ENCODE data around the gene ARHGEF39.
A peak's percentile ranks its signal among the peaks of the same experiment; 100 is the strongest.

Gene ARHGEF39

GRCh38 chr9:35628389-35628991, 36.5 kb downstream of the ARHGEF39 start:
- H3K27me3 ChIP-seq (ENCODE audit: insufficient read depth, poor library complexity, severe bottlenecking) = no peaks in the 10 kb centered on the region
- H3K4me3 ChIP-seq (replicated peaks; ENCODE audit: insufficient read depth, low read length) = no peak overlapping the region
- DNase-seq (ENCODE audit: low read depth in 1 of 2, low spot score in 1 of 2) = no peak
- no peak for TF ChIP-seq POLR2AphosphoS5 (IDR thresholded peaks at IDR 0.05; ENCODE audit: low read depth)
- TF ChIP-seq REST (IDR thresholded peaks at IDR 0.05; ENCODE audit: insufficient replicate concordance, low read depth) = no peak
- TF ChIP-seq SPI1 (IDR thresholded peaks at IDR 0.05; ENCODE audit: borderline replicate concordance, low read depth) = no peak
- no peak for TF ChIP-seq CTCF (IDR thresholded peaks at IDR 0.05; ENCODE audit: insufficient read depth, low read length)
- no peak for TF ChIP-seq GABPA (IDR thresholded peaks at IDR 0.05; ENCODE audit: low read depth)
- no peak overlapping the region for H3K27ac ChIP-seq (replicated peaks)

GRCh38 chr9:35627575-35627974, 37.4 kb downstream of the ARHGEF39 start:
- Histone ChIP-seq H3K4me3 (replicated peaks; ENCODE audit: insufficient read depth, low read length) (no peak overlapping the region), H3K27me3 (ENCODE audit: insufficient read depth, poor library complexity, severe bottlenecking) (no peaks in the 10 kb centered on the region), H3K27ac (replicated peaks) (no peak overlapping the region)
- no peak for TF ChIP-seq CTCF (IDR thresholded peaks at IDR 0.05; ENCODE audit: insufficient read depth, low read length)
- no peak for TF ChIP-seq POLR2AphosphoS5 (IDR thresholded peaks at IDR 0.05; ENCODE audit: low read depth)
- no peak for TF ChIP-seq SPI1 (IDR thresholded peaks at IDR 0.05; ENCODE audit: borderline replicate concordance, low read depth)
- no peak for TF ChIP-seq GABPA (IDR thresholded peaks at IDR 0.05; ENCODE audit: low read depth)
- TF ChIP-seq REST (IDR thresholded peaks at IDR 0.05; ENCODE audit: insufficient replicate concordance, low read depth) = no peak
- DNase-seq (ENCODE audit: low read depth in 1 of 2, low spot score in 1 of 2) = no peak

- Histone ChIP-seq H3K27ac (replicated peaks) (peak overlapping the region; percentile 57), H3K27me3 (ENCODE audit: insufficient read depth, poor library complexity, severe bottlenecking) (no peaks in the 10 kb centered on the region), H3K4me3 (replicated peaks; ENCODE audit: insufficient read depth, low read length) (no peak overlapping the region)
- no peak for TF ChIP-seq SPI1 (IDR thresholded peaks at IDR 0.05; ENCODE audit: borderline replicate concordance, low read depth)
- no peak for TF ChIP-seq GABPA (IDR thresholded peaks at IDR 0.05; ENCODE audit: low read depth)
- peak; percentile 39; the same call in 1 of the 2 replicates for TF ChIP-seq POLR2AphosphoS5 (IDR thresholded peaks at IDR 0.05; ENCODE audit: low read depth)
- peak; percentile 8 for TF ChIP-seq REST (IDR thresholded peaks at IDR 0.05; ENCODE audit: insufficient replicate concordance, low read depth)
- TF ChIP-seq CTCF (IDR thresholded peaks at IDR 0.05; ENCODE audit: insufficient read depth, low read length) = no peak
- peak in 1 of 2 experiments; percentile 65 for DNase-seq (ENCODE audit: low read depth in 1 of 2, low spot score in 1 of 2)
These were observed 45.2 kb downstream of the ARHGEF39 start for GRCh38 chr9:35619800-35620158.
